Transverse colon (tissue), 4 donors: ENCODE measurements around the gene PTPRN2. TPM values are rescaled to one million over a fixed set of nuclear protein-coding genes. Genes with fewer than 3 reads are reported as not detected.

Experiments
- DNase-seq: peaks from one replicate; pipeline ENCODE4 v3.0.0-alpha.2; 2019
- H3K27ac ChIP-seq, 4 donors: fragments of 200-600 bp; sonication (generic); 2 replicates each; pipeline ENCODE4 v1.5.1; 2016 to 2018; ENCODE audit warnings: inconsistent platforms in 4 of 4
- H3K27me3 ChIP-seq: fragments of 200-600 bp; sonication (generic); 2 replicates; pipeline ENCODE4 v1.5.1; 2017; ENCODE audit warnings: inconsistent platforms
- H3K36me3 ChIP-seq, 4 donors: fragments of 200-600 bp; sonication (generic); 2 replicates each; pipeline ENCODE4 v1.5.1; 2017 to 2019; ENCODE audit warnings: inconsistent platforms in 4 of 4
- H3K4me1 ChIP-seq, 4 donors: fragments of 200-600 bp; sonication (generic); 2 replicates each; pipeline ENCODE4 v1.5.1; 2017 to 2020; ENCODE audit warnings: inconsistent platforms in 4 of 4
- H3K4me3 ChIP-seq, 4 donors: fragments of 200-600 bp; sonication (generic); 1 replicate in 1 of 4; 2 replicates in 3 of 4; pipeline versions ENCODE4 v1.5.1 to v1.6.1; 2017 to 2019; ENCODE audit warnings: inconsistent platforms in 4 of 4
- H3K9me3 ChIP-seq, 2 donors: fragments of 200-600 bp; sonication (generic); 2 replicates each; pipeline ENCODE4 v1.5.1; 2017 to 2019; ENCODE audit warnings: inconsistent platforms in 2 of 2
- CTCF ChIP-seq, 5 experiments: fragments of 200-600 bp in 3 of 5; fragments of 450-650 bp in 2 of 5; sonication (generic) in 3 of 5; IDR thresholded peaks; 1 replicate in 2 of 5; 2 replicates in 3 of 5; pipeline ENCODE4 v1.5.1; 2016 to 2017; ENCODE audit warnings: antibody characterized with exemption in 5 of 5, inconsistent platforms in 3 of 5, mild to moderate bottlenecking in 2 of 5, moderate library complexity in 1 of 5
- EP300 ChIP-seq: sonication (generic); formaldehyde crosslinking; IDR thresholded peaks from one replicate; pipeline ENCODE4 v1.6.1; 2017; ENCODE audit warnings: antibody characterized with exemption, low read depth
- POLR2A ChIP-seq: fragments of 450-650 bp; IDR thresholded peaks from one replicate; pipeline ENCODE4 v1.6.1; 2016; ENCODE audit warnings: antibody characterized with exemption, mild to moderate bottlenecking, moderate library complexity
- POLR2AphosphoS5 ChIP-seq, 3 donors: sonication (generic); formaldehyde crosslinking; IDR thresholded peaks; one replicate each; pipeline ENCODE4 v1.6.1; 2016; ENCODE audit warnings: antibody characterized with exemption in 3 of 3
- WGBS, 2 donors: methylation state at CpG; one replicate each; pipeline ENCODE4 v1.1.5; 2018; ENCODE audit warnings: low coverage in 1 of 2; 5-methylcytosine and 5-hydroxymethylcytosine counted together
- in situ Hi-C, 4 donors: fragments of 200-750 bp; cut with MboI; loops; one replicate each; pipeline versions ENCODE4 v1.15.0 to v1.15.1; 2017; ENCODE audit warnings: low sequenced_read_pairs in 3 of 4, low pct_ligation_motif_present in 1 of 4, low pct_unique_long_range_greater_than_20kb in 1 of 4
- intact Hi-C: fragments of 100-400 bp; cut with DNase I; formaldehyde crosslinking; loops from one replicate; pipeline ENCODE4 v1.15.1; 2023; ENCODE audit warnings: low total_unique reads
- total RNA-seq, 4 donors: library from RNA; depleted of rRNA; stranded (reverse); fragments of >200 nt; gene quantifications; one replicate each; pipeline ENCODE4 v1.1.0, GENCODE V29; 2016

Gene PTPRN2
- total RNA-seq, 4 donors from 2014 or later: 15.4 to 31.1 (median 21.8) TPM

DNA sequence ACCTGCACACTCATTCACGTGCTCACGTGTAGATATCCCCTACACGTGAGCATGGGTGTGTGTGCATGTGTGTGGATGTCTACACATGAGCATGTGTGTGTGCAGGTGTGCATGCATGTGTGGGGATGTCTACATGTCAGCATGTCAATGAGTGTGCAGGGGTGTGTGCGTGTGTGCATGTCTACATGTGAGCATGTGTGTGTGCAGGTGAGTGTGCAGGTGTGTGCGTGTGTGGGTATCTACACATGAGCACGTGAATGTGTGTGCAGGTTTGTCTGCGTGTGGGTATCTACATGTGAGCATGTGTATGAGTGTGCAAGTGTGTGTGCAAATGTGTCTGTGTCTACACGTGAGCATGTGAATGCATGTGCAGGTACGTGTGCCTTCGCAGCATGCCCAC, 274.8 kb downstream of the PTPRN2 start:
- Histone ChIP-seq H3K27me3 (no peaks in the 10 kb centered on the region), H3K27ac (no peak overlapping the region), H3K4me1 (no peaks in the 10 kb centered on the region), H3K9me3 (peaks cover 5 to 6% of the 10 kb centered on the region in 2 donors), H3K4me3 (no peak overlapping the region), H3K36me3 (no peaks in the 10 kb centered on the region)
- TF ChIP-seq EP300 (no peak), POLR2AphosphoS5 (IDR thresholded peaks at IDR 0.05) (no peak)
- in situ Hi-C loops (no loop called here), intact Hi-C loops (no loop called here)
- WGBS, 2 donors: 96% methylated on average over 10 of the region's 10 CpGs; no CpG with 5 or more reads in 1 of the 2 donors
- no peak for DNase-seq

- intact Hi-C loops (no loop called here), in situ Hi-C loops (no loop called here)
These were observed 275.8 kb downstream of the PTPRN2 start for GRCh38 chr7:158311791-158312190.

GRCh38 chr7:158310924-158311666, 276.5 kb downstream of the PTPRN2 start:
- Histone ChIP-seq H3K27ac (no peak overlapping the region), H3K36me3 (no peaks in the 10 kb centered on the region), H3K4me3 (no peak overlapping the region), H3K27me3 (no peaks in the 10 kb centered on the region), H3K9me3 (peaks cover 13 to 14% of the 10 kb centered on the region in 2 donors), H3K4me1 (no peaks in the 10 kb centered on the region)
- 77 to 87% methylated on average over 14 to 17 of the region's 17 CpGs for whole genome bisulfite sequencing, 2 donors
- in situ Hi-C loops (no loop called here), intact Hi-C loops (no loop called here)
- no peak for TF ChIP-seq POLR2AphosphoS5 (IDR thresholded peaks at IDR 0.05)
- TF ChIP-seq POLR2A: no peak
- TF ChIP-seq CTCF (IDR thresholded peaks at IDR 0.05): no peak
- TF ChIP-seq EP300: no peak
- no peak for DNase-seq

More at GRCh38 chr7:158311791-158312190, 275.8 kb downstream of the PTPRN2 start:
- 86% methylated on average over 11 of the region's 11 CpGs; no CpG with 5 or more reads in 1 of the 2 donors for WGBS, 2 donors
- Histone ChIP-seq H3K27ac (no peak overlapping the region), H3K4me3 (no peak overlapping the region), H3K4me1 (no peaks in the 10 kb centered on the region), H3K36me3 (no peaks in the 10 kb centered on the region), H3K9me3 (peaks cover 13 to 14% of the 10 kb centered on the region in 2 donors), H3K27me3 (no peaks in the 10 kb centered on the region)
- no peak for DNase-seq
- no peak for TF ChIP-seq CTCF (IDR thresholded peaks at IDR 0.05)
- no peak for TF ChIP-seq EP300
- no peak for TF ChIP-seq POLR2AphosphoS5 (IDR thresholded peaks at IDR 0.05)
- no peak for TF ChIP-seq POLR2A

GRCh38 chr7:158309868-158310763, 277.5 kb downstream of the PTPRN2 start:
- Histone ChIP-seq H3K9me3 (peaks cover 13 to 14% of the 10 kb centered on the region in 2 donors), H3K27ac (no peak overlapping the region), H3K4me3 (no peak overlapping the region), H3K36me3 (no peaks in the 10 kb centered on the region), H3K27me3 (no peaks in the 10 kb centered on the region), H3K4me1 (no peaks in the 10 kb centered on the region)
- WGBS, 2 donors: 86 to 92% methylated on average over 8 to 29 of the region's 33 CpGs
- intact Hi-C loops: no loop called here
- no peak for TF ChIP-seq POLR2A
- TF ChIP-seq POLR2AphosphoS5 (IDR thresholded peaks at IDR 0.05): no peak
- TF ChIP-seq EP300: no peak
- no peak for TF ChIP-seq CTCF (IDR thresholded peaks at IDR 0.05)
- DNase-seq: no peak
- in situ Hi-C loops: no loop called here
